ENCODE measurements around the gene SDC4. TPM values are rescaled to one million over a fixed set of nuclear protein-coding genes. Genes with fewer than 3 reads are reported as not detected.

SDC4 gene
- total RNA-seq, 2 donors from 2014 or later, result 70.9 to 146 TPM

DNA sequence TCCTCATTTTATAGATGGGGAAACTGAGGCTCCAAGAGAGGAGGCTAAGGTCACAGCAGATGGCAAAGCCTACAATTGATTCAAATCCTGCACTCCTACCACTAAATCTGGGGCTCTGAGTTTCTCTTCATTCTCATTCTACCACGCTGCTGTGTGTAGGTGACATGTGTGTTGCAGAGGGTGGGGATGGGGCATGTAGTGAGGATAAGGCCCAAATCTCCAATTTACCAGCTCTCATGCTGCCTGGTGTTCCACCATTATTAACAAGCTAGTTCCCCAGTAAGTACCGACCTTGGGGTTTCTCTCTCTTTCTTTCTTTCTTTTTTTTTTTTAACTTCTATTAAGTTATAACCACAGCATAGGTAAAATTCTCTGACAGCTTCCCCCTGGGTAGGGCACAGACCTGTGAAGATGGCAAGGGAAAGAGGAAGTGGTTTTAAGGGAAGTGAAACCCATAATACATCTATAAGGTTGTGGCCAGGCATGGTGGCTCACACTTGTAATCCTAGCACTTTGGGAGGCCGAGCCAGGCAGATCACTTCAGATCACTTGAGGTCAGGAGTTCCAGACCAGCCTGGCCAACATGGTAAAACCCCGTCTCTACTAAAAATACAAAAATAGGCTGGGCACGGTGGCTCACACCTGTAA, 27.2 kb downstream of the SDC4 start:
- Histone ChIP-seq H3K27ac (peak overlapping the region; percentile 30), H3K4me3 (no peak overlapping the region), H3K4me1 (peaks cover 4% of the 10 kb centered on the region), H3K36me3 (no peaks in the 10 kb centered on the region), H3K9me3 (no peaks in the 10 kb centered on the region), H3K27me3 (peaks cover 8% of the 10 kb centered on the region), H3K9ac (ENCODE audit: low read depth in 2 of 2, low read length in 2 of 2) (no peak overlapping the region)
- no peak for DNase-seq
- intact Hi-C loops (cut with DNase I), result loop anchor here (5.0 kb wide), 1 partner anchor 116 kb away; no protein-coding TSS in a partner anchor
- no peak for TF ChIP-seq CTCF (IDR thresholded peaks at IDR 0.05)

GRCh38 chr20:45318948-45319347, 29.3 kb downstream of the SDC4 start:
- Histone ChIP-seq H3K9ac (ENCODE audit: low read depth in 2 of 2, low read length in 2 of 2) (no peak overlapping the region), H3K4me1 (peaks cover 4% of the 10 kb centered on the region), H3K9me3 (no peaks in the 10 kb centered on the region), H3K36me3 (no peaks in the 10 kb centered on the region), H3K27ac (no peak overlapping the region), H3K27me3 (peaks cover 13% of the 10 kb centered on the region), H3K4me3 (no peak overlapping the region)
- intact Hi-C loops (cut with DNase I), result loop anchor here (5.0 kb wide), 1 partner anchor 448 kb away; no protein-coding TSS in a partner anchor
- no peak for DNase-seq
- TF ChIP-seq CTCF (IDR thresholded peaks at IDR 0.05), result no peak

DNA sequence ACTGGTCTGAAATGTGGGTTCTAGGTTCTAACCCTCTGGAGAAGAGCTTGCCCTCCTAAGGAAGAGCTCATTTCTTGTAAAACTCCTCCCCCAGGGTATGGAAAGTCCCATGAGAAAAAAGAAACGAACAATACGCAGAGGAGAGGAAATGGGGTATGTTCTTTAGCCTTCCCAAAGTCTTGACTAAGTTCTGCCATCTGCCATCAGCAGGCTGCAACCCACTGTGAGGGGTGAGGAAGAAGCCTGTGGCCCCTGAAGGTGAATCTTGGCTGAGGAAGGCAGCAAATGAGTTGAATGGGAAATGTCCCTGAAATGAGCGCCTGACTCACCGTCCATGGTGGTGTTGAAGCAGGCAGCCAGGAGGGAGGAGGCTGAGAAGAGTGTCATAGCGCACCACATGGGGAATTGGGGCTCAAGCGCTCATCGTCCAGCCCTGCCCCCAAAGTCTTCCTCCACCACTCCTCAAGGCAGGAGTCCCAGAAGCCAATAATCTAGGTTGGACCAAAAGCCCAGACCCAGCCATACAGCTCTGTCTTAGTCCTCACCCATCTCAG, 29.8 kb downstream of the SDC4 start:
- intact Hi-C loops (cut with DNase I), result loop anchor here (5.0 kb wide), 1 partner anchor 449 kb away; no protein-coding TSS in a partner anchor
- no peak for DNase-seq
- Histone ChIP-seq H3K4me3 (no peak overlapping the region), H3K36me3 (no peaks in the 10 kb centered on the region), H3K9me3 (no peaks in the 10 kb centered on the region), H3K9ac (ENCODE audit: low read depth in 2 of 2, low read length in 2 of 2) (no peak overlapping the region), H3K27ac (no peak overlapping the region), H3K4me1 (peaks cover 4% of the 10 kb centered on the region), H3K27me3 (peaks cover 13% of the 10 kb centered on the region)
- no peak for TF ChIP-seq CTCF (IDR thresholded peaks at IDR 0.05)

DNA sequence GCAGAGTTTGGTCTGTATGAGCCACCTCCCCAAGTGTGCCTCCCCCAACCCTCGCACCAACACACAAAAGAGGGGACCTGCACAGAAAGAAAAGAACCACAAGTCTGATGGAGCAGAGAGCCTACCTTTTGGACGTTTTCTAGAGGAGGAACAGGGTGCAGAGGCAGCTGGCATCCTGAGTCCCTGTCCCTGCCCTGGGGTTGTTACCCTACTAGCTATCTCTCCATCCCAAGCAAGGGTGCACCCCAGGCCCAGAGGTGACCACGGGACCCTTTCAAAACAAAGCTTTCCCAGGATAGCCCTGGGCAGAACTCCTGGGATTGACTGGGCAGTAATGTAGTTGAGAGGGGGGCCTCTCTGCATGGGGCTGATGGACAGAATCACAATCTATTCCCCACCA, 30.4 kb downstream of the SDC4 start:
- Histone ChIP-seq H3K27me3 (peaks cover 13% of the 10 kb centered on the region), H3K9ac (ENCODE audit: low read depth in 2 of 2, low read length in 2 of 2) (no peak overlapping the region), H3K4me3 (no peak overlapping the region), H3K27ac (no peak overlapping the region), H3K9me3 (no peaks in the 10 kb centered on the region), H3K36me3 (no peaks in the 10 kb centered on the region), H3K4me1 (peaks cover 4% of the 10 kb centered on the region)
- no peak for DNase-seq
- no peak for TF ChIP-seq CTCF (IDR thresholded peaks at IDR 0.05)
- intact Hi-C loops (cut with DNase I), result loop anchor here (5.0 kb wide), 1 partner anchor 449 kb away; no protein-coding TSS in a partner anchor

DNA sequence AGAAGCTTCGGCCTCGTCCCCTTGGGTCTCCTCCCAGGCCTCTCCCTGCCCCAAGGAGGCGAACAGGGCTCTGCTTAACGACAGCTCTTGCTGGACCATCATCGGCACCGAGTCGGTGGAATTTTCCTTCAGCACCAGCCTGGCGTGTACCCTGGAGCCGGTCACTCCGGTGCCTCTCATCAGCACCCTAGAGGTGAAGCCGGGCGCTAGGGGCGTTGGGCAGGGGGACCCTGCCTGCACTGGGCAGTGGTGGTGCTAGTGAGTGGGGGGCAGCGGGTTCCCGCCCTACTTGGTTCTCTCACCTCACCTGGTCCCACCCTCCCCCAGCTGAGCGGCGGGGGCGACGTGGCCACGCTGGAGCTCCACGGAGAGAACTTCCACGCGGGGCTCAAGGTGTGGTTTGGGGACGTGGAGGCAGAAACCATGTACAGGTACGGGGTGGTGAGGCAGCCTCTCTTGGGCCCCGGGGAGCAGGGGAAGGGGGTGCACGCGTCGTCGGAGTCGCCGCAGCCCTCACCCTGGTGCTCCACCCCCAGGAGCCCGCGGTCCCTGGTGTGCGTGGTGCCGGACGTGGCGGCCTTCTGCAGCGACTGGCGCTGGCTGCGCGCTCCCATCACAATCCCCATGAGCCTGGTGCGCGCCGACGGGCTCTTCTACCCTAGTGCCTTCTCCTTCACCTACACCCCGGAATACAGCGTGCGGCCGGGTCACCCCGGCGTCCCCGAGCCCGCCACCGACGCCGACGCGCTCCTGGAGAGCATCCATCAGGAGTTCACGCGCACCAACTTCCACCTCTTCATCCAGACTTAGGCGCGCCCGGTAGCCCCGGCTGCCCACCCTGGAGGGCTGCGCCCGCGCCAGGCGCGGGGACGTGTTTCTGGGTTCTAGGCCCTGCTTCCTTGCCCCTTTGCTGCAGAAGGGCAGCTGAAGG, 31.8 kb downstream of the SDC4 start:
- no peak for DNase-seq
- Histone ChIP-seq H3K9me3 (no peaks in the 10 kb centered on the region), H3K4me1 (no peaks in the 10 kb centered on the region), H3K36me3 (no peaks in the 10 kb centered on the region), H3K27me3 (peaks cover 22% of the 10 kb centered on the region), H3K4me3 (no peak overlapping the region), H3K9ac (ENCODE audit: low read depth in 2 of 2, low read length in 2 of 2) (no peak overlapping the region), H3K27ac (no peak overlapping the region)
- TF ChIP-seq CTCF (IDR thresholded peaks at IDR 0.05), result no peak
- intact Hi-C loops (cut with DNase I), result loop anchor here (5.0 kb wide), 1 partner anchor 451 kb away; no protein-coding TSS in a partner anchor

Measured in colonic mucosa (tissue), 4 donors.